Cardiac muscle cell (in vitro differentiated cells and primary cell): ENCODE measurements around the gene REV3L. TPM values are rescaled to one million over a fixed set of nuclear protein-coding genes. Genes with fewer than 3 reads are reported as not detected.
A peak's percentile ranks its signal among the peaks of the same experiment; 100 is the strongest.
"Not testable (repeated sequence)": the region's sequence is repeated elsewhere in the genome, so short reads cannot be mapped to it uniquely, and the experiment has no call there.

Source experiments
- DNase-seq, 2 donors: peaks; one replicate each; pipeline versions ENCODE4 v3.0.0 to v3.0.0-alpha.2; 2010 to 2017; ENCODE audit warnings: low read depth in 1 of 2, low spot score in 1 of 2
- H3K27ac ChIP-seq: fragments of 200-600 bp; sonication (generic); 2 replicates; pipeline ENCODE4 v1.5.1; 2016
- H3K27me3 ChIP-seq: fragments of 200-600 bp; sonication (generic); 2 replicates; pipeline ENCODE4 v1.6.0; 2016; ENCODE audit warnings: control low read depth
- H3K36me3 ChIP-seq: fragments of 200-600 bp; sonication (generic); 2 replicates; pipeline ENCODE4 v1.5.1; 2016; ENCODE audit warnings: control low read depth
- H3K4me1 ChIP-seq: fragments of 200-600 bp; sonication (generic); 2 replicates; pipeline ENCODE4 v1.8.1; 2017; ENCODE audit warnings: low read depth, mild to moderate bottlenecking, mixed run types
- H3K4me3 ChIP-seq: fragments of 200-600 bp; sonication (generic); 2 replicates; pipeline ENCODE4 v1.5.1; 2016; ENCODE audit warnings: mild to moderate bottlenecking
- H3K9me3 ChIP-seq: fragments of 200-600 bp; sonication (generic); 2 replicates; pipeline ENCODE4 v1.5.1; 2017; ENCODE audit warnings: low read depth, mild to moderate bottlenecking, control low read depth
- CTCF ChIP-seq: IDR thresholded peaks from 2 replicates; pipeline ENCODE4 v1.5.1; 2012; ENCODE audit warnings: low read depth, mild to moderate bottlenecking, low read length
- polyA plus RNA-seq: library from polyadenylated mRNA; unstranded; fragments of >200 nt; fragmentation: Nextera tagmentation; extraction: Ambion mirVana; gene quantifications from 2 replicates; pipeline ENCODE4 v1.2.1, GENCODE V29; 2016
- total RNA-seq: library from RNA; depleted of rRNA; stranded (reverse); fragments of >200 nt; gene quantifications from 2 replicates; pipeline ENCODE4 v1.2.3, GENCODE V29; 2016

Gene REV3L
- total and polyA plus RNA-seq, 2 experiments from 2014 or later: 18.1 to 23.3 TPM

- no peak for TF ChIP-seq CTCF
- H3K4me1 ChIP-seq: no peaks in the 10 kb centered on the region
- no peak overlapping the region for H3K27ac ChIP-seq
- no peak for DNase-seq
- H3K4me3 ChIP-seq: no peak overlapping the region
- no peaks in the 10 kb centered on the region for H3K9me3 ChIP-seq
- peaks cover 39% of the 10 kb centered on the region for H3K36me3 ChIP-seq
- H3K27me3 ChIP-seq: no peaks in the 10 kb centered on the region
Observed at GRCh38 chr6:111307275-111307858, 175.7 kb downstream of the REV3L start.

GRCh38 chr6:111306104-111306888 is 176.7 kb downstream of the REV3L start:
- Histone ChIP-seq H3K4me1 (no peaks in the 10 kb centered on the region), H3K9me3 (no peaks in the 10 kb centered on the region), H3K4me3 (no peak overlapping the region), H3K27me3 (no peaks in the 10 kb centered on the region), H3K27ac (peak overlapping the region; percentile 21), H3K36me3 (peaks cover 39% of the 10 kb centered on the region)
- DNase-seq: no peak
- no peak for TF ChIP-seq CTCF

- DNase-seq: no peak
- no peak overlapping the region for H3K4me3 ChIP-seq
- no peaks in the 10 kb centered on the region for H3K27me3 ChIP-seq
- no peaks in the 10 kb centered on the region for H3K9me3 ChIP-seq
- H3K4me1 ChIP-seq: no peaks in the 10 kb centered on the region
- no peak overlapping the region for H3K27ac ChIP-seq
- TF ChIP-seq CTCF: no peak
- peaks cover 11% of the 10 kb centered on the region for H3K36me3 ChIP-seq
Observed at GRCh38 chr6:111301946-111302345, 181.1 kb downstream of the REV3L start.

- not testable (repeated sequence) for H3K27ac ChIP-seq, H3K9me3 ChIP-seq, DNase-seq, H3K27me3 ChIP-seq, H3K36me3 ChIP-seq, H3K4me1 ChIP-seq, H3K4me3 ChIP-seq
Observed at GRCh38 chr6:111300938-111301800, 181.8 kb downstream of the REV3L start.

- Histone ChIP-seq H3K4me1 (no peaks in the 10 kb centered on the region), H3K4me3 (no peak overlapping the region), H3K27ac (peak overlapping the region; percentile 12), H3K36me3 (peaks cover 3% of the 10 kb centered on the region), H3K27me3 (no peaks in the 10 kb centered on the region), H3K9me3 (no peaks in the 10 kb centered on the region)
- no peak for TF ChIP-seq CTCF
- DNase-seq: no peak
Observed at GRCh38 chr6:111297776-111298175, 185.2 kb downstream of the REV3L start.
